Measurements from ENCODE around the gene LSM4. TPM values are rescaled to one million over a fixed set of nuclear protein-coding genes. Genes with fewer than 3 reads are reported as not detected.
A peak's percentile ranks its signal among the peaks of the same experiment; 100 is the strongest.

The LSM4 gene
- total RNA-seq, 6 experiments from 2014 or later = 37.6 to 139 (median 47.3) TPM

- TF ChIP-seq POLR2A (IDR thresholded peaks at IDR 0.05) = no peak
- no peak for TF ChIP-seq CTCF (IDR thresholded peaks at IDR 0.05)
- DNase-seq = no peak
- 89% methylated on average over 3 of the region's 21 CpGs for WGBS (ENCODE audit: insufficient coverage, low coverage, low lambda C conversion rate, missing lambda C conversion rate)
- Histone ChIP-seq H3K4me1 (peaks cover 0 to 13% (median 4%) of the 10 kb centered on the region in 4 donors), H3K4me3 (no peak overlapping the region), H3K27ac (no peak overlapping the region), H3K27me3 (no peaks in the 10 kb centered on the region), H3K9me3 (no peaks in the 10 kb centered on the region), H3K36me3 (no peaks in the 10 kb centered on the region)
- intact Hi-C loops (cut with DNase I) = loop anchor here in 1 of 2 donors (5.0 kb wide), 1 partner anchor 35 kb away; the partner anchor contains the start of gene LSM4
- no peak for ATAC-seq
Measured at GRCh38 chr19:18286973-18287635, 35.8 kb downstream of the LSM4 start.

- H3K4me3 ChIP-seq = no peak overlapping the region
- TF ChIP-seq CTCF (IDR thresholded peaks at IDR 0.05) (no peak), POLR2A (IDR thresholded peaks at IDR 0.05) (no peak)
- H3K4me1 ChIP-seq = peaks cover 0 to 9% (median 4%) of the 10 kb centered on the region in 4 donors
- H3K36me3 ChIP-seq = no peaks in the 10 kb centered on the region
- 38% methylated on average over 8 of the region's 12 CpGs for WGBS (ENCODE audit: insufficient coverage, low coverage, low lambda C conversion rate, missing lambda C conversion rate)
- DNase-seq = no peak
- ATAC-seq = no peak
- no peaks in the 10 kb centered on the region for H3K27me3 ChIP-seq
- no peaks in the 10 kb centered on the region for H3K9me3 ChIP-seq
- H3K27ac ChIP-seq = peak overlapping the region in 2 of 3 donors; percentile 35 to 39
- intact Hi-C loops (cut with DNase I) = loop anchor here in 1 of 2 donors (5.0 kb wide), 1 partner anchor 37 kb away; the partner anchor contains the start of gene LSM4
Measured at GRCh38 chr19:18284712-18285360, 38.0 kb downstream of the LSM4 start.

GRCh38 chr19:18283338-18283737, 39.5 kb downstream of the LSM4 start:
- Histone ChIP-seq H3K4me3 (no peak overlapping the region), H3K27me3 (no peaks in the 10 kb centered on the region), H3K9me3 (no peaks in the 10 kb centered on the region), H3K36me3 (peaks cover 0 to 7% (median 0%) of the 10 kb centered on the region in 4 donors), H3K27ac (peak overlapping the region in 2 of 3 donors; percentile 97 to 99), H3K4me1 (peaks cover 0 to 18% (median 10%) of the 10 kb centered on the region in 4 donors)
- no peak for TF ChIP-seq POLR2A (IDR thresholded peaks at IDR 0.05)
- no peak for TF ChIP-seq CTCF (IDR thresholded peaks at IDR 0.05)
- ATAC-seq (no peak), DNase-seq (no peak)
- intact Hi-C loops (cut with DNase I) = no loop called here
- 89% methylated on average over 4 of the region's 5 CpGs for WGBS (ENCODE audit: insufficient coverage, low coverage, low lambda C conversion rate, missing lambda C conversion rate)

GRCh38 chr19:18282788-18283141, 40.1 kb downstream of the LSM4 start:
- ATAC-seq (no peak), DNase-seq (no peak)

More at GRCh38 chr19:18282788-18283141, 40.1 kb downstream of the LSM4 start:
- Histone ChIP-seq H3K27ac (peak overlapping the region; percentile 97 to 100 (median 99)), H3K4me3 (no peak overlapping the region), H3K27me3 (no peaks in the 10 kb centered on the region), H3K36me3 (peaks cover 0 to 8% (median 0%) of the 10 kb centered on the region in 4 donors), H3K9me3 (no peaks in the 10 kb centered on the region), H3K4me1 (peaks cover 0 to 24% (median 12%) of the 10 kb centered on the region in 4 donors)
- 48% methylated on average over 4 of the region's 4 CpGs for WGBS (ENCODE audit: insufficient coverage, low coverage, low lambda C conversion rate, missing lambda C conversion rate)
- intact Hi-C loops (cut with DNase I) = no loop called here
- no peak for TF ChIP-seq POLR2A (IDR thresholded peaks at IDR 0.05)
- TF ChIP-seq CTCF (IDR thresholded peaks at IDR 0.05) = no peak

All from right lobe of liver (tissue), 6 donors.